Activated CD8-positive, alpha-beta memory T cell treated with anti-CD3 and anti-CD28 coated beads, Interleukin-2, amount 50 U/mL, for 24 hours (primary cell): ENCODE data around the gene ITGB1BP2.
"Not testable (repeated sequence)": the region's sequence is repeated elsewhere in the genome, so short reads cannot be mapped to it uniquely, and the experiment has no call there.

Source experiments
- DNase-seq: peaks from one replicate; pipeline ENCODE4 v3.0.0-alpha.2; 2020; ENCODE audit errors: extremely low read depth

Gene ITGB1BP2

DNA sequence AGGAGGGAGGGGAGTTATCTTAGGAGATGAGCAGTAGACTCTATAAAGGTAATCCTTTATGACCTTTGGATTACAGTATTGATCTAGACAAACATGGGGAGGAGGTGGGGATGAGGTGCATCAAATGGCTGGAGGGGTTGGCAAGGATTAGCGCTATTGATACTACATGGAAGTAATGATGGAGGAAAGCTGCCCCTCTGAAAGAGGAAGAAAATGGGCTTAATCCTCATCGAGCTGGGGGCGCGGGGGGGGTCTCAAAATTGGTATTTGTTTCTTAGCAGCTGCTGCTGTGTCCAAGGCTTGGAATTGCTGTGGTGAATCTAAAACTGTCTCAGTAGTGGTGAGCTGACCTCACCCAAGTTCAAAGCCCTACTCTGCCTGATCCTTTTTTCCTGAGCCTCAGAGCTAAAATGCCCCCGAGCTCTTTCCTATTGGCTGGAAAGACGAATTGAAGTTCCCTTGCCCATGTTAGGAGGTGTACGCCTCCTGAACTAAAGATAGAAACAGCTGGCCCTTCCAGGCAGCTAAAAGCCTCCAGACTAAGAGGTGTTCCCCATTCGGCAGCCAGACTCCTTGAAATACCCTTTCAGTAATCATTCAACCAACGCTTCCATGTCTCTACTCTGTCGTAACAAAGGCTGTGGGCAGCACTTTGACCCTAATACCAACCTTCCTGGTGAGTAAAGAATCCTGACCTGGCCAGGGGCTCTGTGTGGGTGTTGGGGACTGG lies at the start of gene ITGB1BP2:
TSS of gene ITGB1BP2 (plus strand) at position 556 of the 730 bp plus-strand sequence. CDS start at position 613, 57 bp downstream.
- DNase-seq = no peak

DNA sequence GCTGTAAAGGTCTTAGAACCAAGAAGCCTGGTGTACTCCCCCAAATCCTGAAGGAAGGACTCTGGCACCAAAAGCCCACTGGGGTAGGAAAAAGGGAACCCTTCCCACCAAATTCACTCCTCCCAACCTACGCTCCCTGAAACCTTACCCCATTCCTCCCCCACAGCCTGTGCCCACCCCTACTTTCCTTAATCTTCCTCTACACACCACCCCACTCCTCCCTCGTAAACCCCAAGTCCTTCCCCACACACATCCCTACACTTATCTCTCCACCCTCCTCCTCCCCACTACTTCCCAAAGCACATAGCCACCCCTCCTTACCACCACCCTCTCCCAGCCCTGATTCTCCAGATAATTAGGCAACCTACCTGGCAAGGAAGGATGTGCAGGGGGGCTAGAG lies 49.3 kb upstream of the ITGB1BP2 start:
- no peak for DNase-seq

DNA sequence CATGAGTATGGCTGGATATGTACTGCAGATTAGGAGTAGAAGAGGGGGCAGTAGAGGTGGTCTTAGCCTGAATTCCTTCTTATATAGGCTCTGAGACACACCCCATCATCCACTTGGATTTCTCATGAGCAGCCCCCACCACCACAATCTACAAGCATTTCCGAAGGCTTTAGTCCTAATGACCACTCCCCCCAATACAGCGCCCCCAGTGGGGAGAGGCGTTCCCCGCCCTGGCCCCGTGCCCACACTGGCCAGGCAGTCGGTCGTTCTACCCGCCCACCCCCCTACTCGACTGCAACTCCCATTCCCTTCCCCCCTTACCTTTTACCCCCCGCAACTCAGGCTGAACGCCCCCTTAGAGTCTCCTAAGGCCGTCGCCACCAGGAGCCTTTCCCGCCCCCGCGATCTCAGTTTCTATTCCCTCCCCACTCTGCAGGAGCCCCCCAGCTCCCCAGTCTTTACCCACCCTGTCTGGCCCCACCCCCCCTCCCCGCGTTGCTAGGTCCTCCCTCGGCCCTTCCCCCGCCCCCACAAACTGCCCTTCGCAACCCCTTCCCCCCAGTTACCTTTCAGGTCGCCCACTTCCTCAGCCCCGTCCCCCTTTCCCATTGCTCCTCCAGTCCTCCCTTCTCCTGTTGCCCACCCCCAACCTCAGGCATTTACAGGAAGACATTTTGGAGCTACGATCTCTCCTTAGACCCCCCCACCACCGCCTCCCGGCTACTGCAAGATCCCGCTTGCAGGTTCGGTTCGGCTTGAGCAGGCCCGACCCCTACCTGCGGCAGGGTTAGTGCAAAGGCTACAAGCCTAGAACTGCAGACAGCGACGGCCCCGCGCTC lies 48.1 kb upstream of the ITGB1BP2 start:
- no peak for DNase-seq

GRCh38 chrX:71254092-71254963 lies 47.2 kb upstream of the ITGB1BP2 start, which contains the start of gene ZMYM3:
TSS of gene ZMYM3 (minus strand) at chrX:71254140. CDS start at chrX:71253255, 885 bp downstream.
- peak; percentile 39 for DNase-seq

- no peak for DNase-seq
Measured at GRCh38 chrX:71256051-71256450, 45.5 kb upstream of the ITGB1BP2 start.

DNA sequence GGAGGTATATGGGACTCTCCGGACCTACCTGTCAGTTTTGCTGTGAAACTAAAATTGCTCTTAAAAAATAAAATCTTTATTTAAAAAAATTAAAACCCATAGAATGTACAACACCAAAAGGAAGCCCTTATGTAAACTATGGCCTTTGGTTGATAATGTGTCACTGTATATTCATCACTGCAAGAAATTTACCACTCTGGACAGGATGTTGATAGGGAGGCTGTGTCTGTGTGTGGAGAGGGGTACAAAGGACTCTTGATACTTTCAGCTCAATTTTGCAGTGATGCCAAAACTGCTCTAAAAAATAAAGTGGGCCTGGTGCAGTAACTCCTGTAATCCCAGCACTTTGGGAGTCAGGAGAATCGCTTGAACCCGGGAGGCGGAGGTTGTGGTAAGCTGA lies 44.7 kb upstream of the ITGB1BP2 start:
- no peak for DNase-seq

GRCh38 chrX:71268624-71269023 lies 32.9 kb upstream of the ITGB1BP2 start:
- not testable (repeated sequence) for DNase-seq

- no peak for DNase-seq
Measured at GRCh38 chrX:71269801-71270395, 31.7 kb upstream of the ITGB1BP2 start.

DNA sequence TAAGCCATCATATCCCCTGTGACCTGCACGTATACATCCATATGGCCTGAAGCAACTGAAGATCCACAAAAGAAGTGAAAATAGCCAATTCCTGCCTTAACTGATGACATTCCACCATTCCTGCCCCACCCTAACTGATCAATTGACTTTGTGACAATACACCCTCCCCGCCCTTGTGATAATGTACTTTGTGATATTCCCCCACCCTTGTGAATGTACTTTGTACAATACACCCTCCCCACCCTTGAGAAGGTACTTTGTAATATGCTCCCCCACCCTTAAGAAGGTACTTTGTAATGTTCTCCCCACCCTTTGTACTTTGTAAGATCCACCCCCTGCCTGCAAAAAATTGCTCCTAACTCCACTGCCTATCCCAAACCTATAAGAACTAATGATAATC lies 29.2 kb upstream of the ITGB1BP2 start:
- not testable (repeated sequence) for DNase-seq

GRCh38 chrX:71281300-71281699 lies 20.2 kb upstream of the ITGB1BP2 start:
- not testable (repeated sequence) for DNase-seq

- peak; percentile 31 for DNase-seq
Measured at GRCh38 chrX:71282514-71283402, 18.8 kb upstream of the ITGB1BP2 start.

GRCh38 chrX:71283403-71284143 lies 18.0 kb upstream of the ITGB1BP2 start, which contains the start of gene NONO:
TSS of gene NONO (plus strand) at chrX:71283635. CDS start at chrX:71290638, 7,003 bp downstream.
- peak; percentile 73 for DNase-seq

- no peak for DNase-seq
Measured at GRCh38 chrX:71285929-71286328, 15.6 kb upstream of the ITGB1BP2 start.

GRCh38 chrX:71291381-71291780 lies 10.2 kb upstream of the ITGB1BP2 start:
- DNase-seq = no peak

GRCh38 chrX:71292669-71293365 lies 8.7 kb upstream of the ITGB1BP2 start:
- no peak for DNase-seq

DNA sequence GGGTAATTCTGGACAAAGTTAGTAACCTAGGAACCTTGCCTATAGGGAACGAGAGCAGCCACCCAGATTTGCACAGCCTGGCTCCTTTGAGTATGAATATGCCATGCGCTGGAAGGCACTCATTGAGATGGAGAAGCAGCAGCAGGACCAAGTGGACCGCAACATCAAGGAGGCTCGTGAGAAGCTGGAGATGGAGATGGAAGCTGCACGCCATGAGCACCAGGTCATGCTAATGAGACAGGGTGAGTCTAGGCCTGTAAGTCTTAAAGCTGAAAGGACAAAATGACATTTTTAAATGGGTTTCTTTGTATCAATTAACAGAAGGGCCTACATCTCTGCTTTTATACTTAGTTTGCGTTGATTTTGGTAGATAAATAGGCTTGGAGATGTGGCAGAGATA lies 4.7 kb upstream of the ITGB1BP2 start:
- DNase-seq = no peak

- no peak for DNase-seq
Measured at GRCh38 chrX:71298119-71298518, 3.4 kb upstream of the ITGB1BP2 start.

GRCh38 chrX:71300064-71300463 lies 1.5 kb upstream of the ITGB1BP2 start:
- not testable (repeated sequence) for DNase-seq

DNA sequence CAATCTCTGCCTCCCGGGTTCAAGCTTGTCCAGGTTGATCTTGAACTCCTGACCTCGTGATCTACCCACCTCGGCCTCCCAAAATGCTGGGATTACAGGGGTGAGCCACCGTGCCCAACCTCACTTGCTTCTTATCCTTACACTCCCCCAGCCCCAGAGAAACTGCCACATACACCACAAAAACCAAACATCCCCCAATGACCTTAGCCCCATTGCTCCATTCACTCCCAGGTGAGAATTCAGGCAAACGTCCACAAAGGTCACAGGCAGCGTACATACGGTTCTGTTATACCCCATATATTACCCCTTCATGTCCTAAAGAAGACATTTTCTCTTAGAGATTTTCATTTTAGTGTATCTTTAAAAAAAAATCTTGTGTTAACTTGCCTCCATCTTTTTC lies 1.1 kb upstream of the ITGB1BP2 start:
- DNase-seq = not testable (repeated sequence)
